Activated T-cell treated with anti-CD3 and anti-CD28 coated beads, Interleukin-2, amount 50 U/mL, for 48 hours (primary cell): ENCODE results near the gene TLR4.

Experiments
- DNase-seq, 2 experiments: peaks; one replicate each; pipeline ENCODE4 v3.0.0-alpha.2; 2020

Gene TLR4

GRCh38 chr9:117746263-117746662 lies 42.1 kb downstream of the TLR4 start:
- no peak for DNase-seq

GRCh38 chr9:117747386-117747970 lies 43.3 kb downstream of the TLR4 start:
- DNase-seq: no peak

GRCh38 chr9:117750401-117750800 lies 46.2 kb downstream of the TLR4 start:
- DNase-seq: no peak

GRCh38 chr9:117752894-117753293 lies 48.7 kb downstream of the TLR4 start:
- no peak for DNase-seq

GRCh38 chr9:117757561-117758190 lies 53.5 kb downstream of the TLR4 start:
- no peak for DNase-seq

GRCh38 chr9:117763314-117763713 lies 59.1 kb downstream of the TLR4 start:
- no peak for DNase-seq

DNA sequence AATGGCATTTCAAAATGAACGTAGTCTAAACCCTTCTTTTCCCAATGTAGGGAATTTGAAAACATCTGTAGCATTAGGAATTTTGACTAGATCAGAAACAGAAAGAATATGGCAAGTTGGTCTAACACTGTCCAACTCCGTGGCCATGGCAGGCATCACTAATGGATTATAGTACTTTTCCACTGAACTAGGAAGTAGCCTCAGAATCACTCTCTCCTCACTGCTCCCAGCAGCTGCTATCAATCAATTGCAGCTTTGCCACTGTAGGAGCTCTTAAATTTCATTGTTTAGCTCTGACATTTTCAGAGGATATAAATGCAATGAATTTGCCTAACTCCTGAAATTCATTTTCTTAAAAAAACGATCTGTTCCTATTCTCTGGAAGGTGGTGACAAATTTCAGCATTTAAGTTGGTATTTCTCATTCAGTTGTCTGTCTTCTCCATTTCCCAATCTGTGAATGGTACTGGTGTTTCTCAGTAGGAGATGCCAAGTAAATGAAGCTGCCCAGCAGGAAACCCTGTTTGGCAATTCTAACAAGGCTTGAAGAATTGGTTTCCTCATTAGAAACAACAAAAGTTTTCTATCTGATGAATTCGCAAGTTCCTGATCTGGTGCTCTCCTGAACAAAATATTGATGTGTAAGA lies 64.7 kb downstream of the TLR4 start:
- DNase-seq: no peak

DNA sequence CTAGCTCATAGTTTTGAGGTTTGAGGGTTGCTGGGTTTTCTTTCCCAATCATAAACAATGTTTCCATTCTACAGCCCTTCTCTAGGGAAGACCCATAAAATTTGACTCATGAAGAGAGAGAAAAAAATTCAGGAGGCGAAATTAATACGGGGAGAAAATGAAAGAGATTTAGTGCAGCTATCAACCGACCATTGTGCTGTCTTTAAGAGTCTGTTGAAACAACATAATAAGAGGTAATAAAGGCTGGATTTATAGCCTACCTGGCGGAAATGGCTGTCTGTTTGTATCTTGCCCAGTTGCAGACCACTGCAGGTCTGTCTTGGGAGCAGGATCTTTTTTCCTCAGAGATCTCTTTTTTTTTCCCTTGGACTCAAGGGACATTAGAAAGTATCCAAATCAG lies 66.9 kb downstream of the TLR4 start:
- DNase-seq: no peak

DNA sequence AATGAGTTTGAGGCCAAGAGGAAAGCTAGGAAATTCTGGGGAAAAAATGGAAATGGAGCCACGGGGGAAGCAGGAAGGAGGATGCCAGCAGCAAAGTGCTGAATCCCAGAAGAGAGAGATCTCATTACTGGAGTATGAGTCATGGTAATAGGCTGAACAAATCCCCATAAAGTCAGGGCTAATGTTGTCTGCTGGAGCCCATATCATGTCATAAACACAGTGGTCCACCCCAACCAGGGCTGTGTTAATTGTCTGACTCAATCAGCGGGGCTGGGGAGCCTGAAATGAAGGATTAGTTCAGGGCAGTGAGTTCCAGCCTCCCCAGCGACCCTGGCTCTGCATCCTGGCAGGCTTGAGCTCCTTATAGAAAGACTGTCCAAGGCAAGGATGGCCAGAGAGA lies 68.8 kb downstream of the TLR4 start:
- DNase-seq: no peak
